ENCODE results near the gene EML1.
A peak's percentile ranks its signal among the peaks of the same experiment; 100 is the strongest.

EML1 gene

DNA sequence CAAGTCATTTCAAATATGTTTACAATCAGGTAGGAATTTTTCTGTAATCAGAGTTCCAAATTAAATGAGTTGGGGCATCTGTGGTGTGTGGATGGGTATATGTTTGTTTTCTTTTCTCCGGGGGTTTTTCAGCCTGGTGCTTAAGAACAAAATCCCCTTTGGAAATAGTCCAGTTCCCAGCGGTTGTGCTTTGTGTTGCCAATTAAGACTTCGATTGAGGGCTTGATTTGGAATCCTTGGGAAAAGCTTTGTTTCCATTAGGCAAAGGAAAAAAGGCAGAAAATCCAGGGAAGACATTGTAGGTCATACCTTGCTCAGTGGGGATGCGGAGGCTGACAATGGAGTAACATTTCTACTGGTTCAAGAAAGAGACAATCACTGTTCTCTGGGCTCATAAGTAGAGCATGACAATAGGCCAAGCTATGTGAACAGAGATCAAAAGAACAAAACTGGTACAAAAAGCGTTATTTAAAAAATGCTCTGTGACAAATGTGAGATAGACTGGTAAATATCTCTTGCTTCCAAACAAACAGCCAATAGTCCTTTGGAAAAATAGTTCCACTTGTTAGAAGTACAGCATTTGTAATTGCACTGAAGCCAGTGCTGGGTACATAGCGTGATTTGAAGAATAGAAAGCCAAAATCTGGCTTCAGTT lies 79.7 kb downstream of the EML1 start:
- DNase-seq (ENCODE audit: low spot score) = no peak

DNA sequence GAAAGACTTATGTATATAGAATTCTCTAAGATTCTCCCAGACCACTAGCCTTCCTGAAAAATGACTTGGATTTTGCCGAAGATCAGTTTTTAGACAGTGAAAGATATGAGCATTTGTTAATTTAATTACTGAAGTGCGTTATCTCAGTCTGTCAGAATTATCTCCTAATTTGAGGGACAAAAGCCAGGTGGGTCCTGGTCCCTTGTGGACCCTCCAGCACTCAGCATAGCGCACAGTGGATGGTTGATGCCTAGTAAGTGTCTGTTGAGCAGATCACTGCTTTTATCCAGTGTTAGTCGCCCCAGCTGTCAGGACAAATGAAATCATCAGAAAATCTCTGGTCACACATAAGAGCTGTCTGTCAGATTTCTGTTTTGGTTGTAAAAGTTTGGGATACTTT lies 80.4 kb downstream of the EML1 start:
- DNase-seq (ENCODE audit: low spot score) = no peak

- no peak for DNase-seq (ENCODE audit: low spot score)
These were observed 81.1 kb downstream of the EML1 start for GRCh38 chr14:99874306-99874705.

GRCh38 chr14:99875421-99875820 lies 82.2 kb downstream of the EML1 start:
- DNase-seq (ENCODE audit: low spot score) = no peak

DNA sequence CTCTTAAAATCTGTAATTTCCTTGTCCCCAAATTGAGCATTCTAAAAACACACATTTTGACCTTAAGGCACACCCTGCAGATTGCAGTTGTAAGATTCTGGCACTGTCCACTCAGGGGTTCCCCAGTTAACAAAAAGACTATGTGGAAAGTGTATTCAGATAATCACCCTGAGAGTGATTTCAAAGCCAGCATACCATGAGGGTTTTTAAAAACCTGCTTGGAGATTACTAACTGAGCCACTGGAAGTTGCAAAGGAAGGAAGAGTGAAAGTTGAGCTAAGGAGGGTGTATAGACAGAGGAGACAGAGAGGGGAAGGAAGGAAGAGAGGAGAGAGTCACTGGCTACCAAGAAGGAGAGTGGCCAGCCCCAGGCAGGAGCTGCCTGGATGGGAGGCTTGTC lies 82.6 kb downstream of the EML1 start:
- no peak for DNase-seq (ENCODE audit: low spot score)

DNA sequence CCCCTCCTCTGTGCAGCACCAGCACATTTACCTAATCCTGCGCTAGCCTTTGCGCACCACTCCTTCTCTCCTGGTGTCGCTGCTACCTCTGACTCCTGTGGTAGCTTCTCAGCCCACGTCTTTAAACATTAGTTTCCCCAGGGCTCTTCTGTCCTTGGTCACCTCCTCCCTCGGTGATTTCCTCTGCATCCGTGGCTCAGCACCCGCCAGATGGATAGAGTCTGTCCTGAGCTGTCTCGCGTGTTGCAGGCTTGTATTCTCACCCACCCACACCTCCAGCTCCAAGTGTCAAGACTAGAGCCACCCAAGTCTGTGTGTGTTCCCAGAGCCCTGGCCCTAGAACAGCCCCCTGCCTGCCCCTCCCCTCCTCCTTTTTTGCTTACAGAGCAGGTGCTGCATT lies 83.2 kb downstream of the EML1 start:
- DNase-seq (ENCODE audit: low spot score) = no peak

DNA sequence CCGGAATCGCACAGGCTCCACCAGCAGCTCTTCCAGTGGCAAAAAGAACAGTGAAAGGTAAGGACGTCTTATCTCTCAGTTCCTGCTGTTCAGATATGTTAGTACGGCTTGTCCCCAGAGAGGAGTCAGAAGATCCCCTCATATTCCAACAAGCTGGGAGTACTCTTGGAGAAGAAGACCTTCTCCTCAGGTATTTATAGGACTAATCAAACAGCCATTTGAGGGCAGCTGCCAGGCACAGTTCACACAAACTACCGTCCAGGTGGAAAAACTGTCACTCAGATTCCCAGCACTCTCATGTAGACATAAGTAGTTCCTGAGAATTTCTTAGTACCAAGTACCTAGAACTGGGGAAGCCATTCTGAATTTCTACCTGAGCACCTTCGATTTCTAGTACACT lies 85.3 kb downstream of the EML1 start:
- DNase-seq (ENCODE audit: low spot score) = no peak

GRCh38 chr14:99879401-99880295 lies 86.4 kb downstream of the EML1 start:
- DNase-seq (ENCODE audit: low spot score) = no peak

- DNase-seq (ENCODE audit: low spot score) = no peak
These were observed 87.6 kb downstream of the EML1 start for GRCh38 chr14:99880651-99881420.

GRCh38 chr14:99883866-99884650 lies 90.8 kb downstream of the EML1 start:
- no peak for DNase-seq (ENCODE audit: low spot score)

DNA sequence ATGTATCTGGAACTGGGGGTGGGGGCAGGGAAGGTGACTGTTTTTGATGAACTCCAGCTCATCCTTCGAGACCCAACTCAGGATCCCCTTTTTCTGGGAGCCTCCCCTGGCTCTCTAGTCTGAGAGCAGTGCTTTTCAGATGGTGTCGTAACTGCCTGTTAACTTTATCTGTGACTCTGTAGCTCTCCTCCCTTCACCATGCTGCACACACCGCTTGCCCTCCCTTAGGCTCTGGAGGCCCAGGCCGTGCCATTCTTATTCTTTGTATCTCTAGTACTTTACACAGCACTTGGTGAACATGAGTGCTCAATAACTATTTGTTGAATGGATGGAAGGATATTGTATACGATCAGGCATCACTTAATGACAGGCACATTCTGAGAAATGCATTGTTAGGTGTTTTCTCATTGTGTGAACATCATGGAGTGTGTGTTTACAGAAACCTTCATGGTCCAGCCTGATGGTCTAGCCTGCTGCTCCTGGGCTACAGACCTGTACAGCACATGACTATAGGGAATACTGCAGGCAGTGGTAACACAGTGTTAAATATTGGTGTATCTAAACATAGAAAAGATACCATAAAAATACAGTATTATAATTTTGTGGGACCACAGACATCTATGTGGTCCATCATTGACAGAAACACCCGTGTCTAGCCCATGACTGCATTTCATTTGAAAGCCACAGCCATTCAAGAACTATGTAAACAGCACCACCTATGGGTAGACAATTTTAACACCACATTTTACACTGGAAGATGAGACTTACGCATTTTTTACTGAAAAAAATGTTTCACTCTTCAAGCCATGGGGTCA lies 91.8 kb downstream of the EML1 start:
- no peak for DNase-seq (ENCODE audit: low spot score)

- no peak for DNase-seq (ENCODE audit: low spot score)
These were observed 92.4 kb downstream of the EML1 start for GRCh38 chr14:99885649-99885958.

GRCh38 chr14:99887407-99887806 lies 94.2 kb downstream of the EML1 start:
- no peak for DNase-seq (ENCODE audit: low spot score)

DNA sequence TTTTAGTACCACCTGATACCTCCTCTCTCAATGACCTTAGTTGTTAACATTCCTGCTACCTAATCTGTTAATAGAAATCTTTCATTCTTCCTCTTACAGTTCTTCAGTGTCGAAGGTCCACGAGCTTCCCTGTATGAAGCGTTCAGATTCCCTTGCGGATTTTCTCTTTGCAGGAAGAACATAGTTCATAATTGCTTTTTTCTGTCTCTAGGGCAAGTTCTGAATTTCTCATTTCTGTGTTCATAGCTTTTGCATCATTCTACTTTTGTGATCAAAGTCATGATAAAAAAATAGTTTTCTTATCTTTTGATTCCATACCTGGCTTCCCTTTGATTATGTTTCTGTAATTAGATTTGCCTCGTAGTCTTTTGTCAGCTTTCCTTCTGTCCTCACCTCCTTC lies 94.9 kb downstream of the EML1 start:
- no peak for DNase-seq (ENCODE audit: low spot score)

DNA sequence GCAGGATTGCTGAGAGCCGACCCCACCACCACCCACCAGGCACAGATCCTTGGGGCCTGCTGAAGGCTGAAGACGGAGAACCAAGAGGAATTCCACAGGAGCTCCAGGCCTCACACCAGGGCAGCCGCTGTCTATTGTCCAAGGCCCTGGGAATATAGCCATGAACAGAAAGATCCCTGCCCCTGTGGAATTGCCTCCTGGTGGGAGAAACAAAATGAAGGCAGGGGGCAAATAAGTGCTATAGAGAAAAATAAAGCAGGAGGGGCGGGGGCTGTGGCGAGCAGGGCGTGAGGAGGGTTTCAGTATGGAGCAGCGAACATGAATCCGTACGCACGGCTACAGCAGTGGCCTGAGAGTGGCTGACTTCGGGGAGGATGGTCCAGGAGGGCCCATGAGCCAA lies 96.1 kb downstream of the EML1 start:
- DNase-seq (ENCODE audit: low spot score) = peak; percentile 76

GRCh38 chr14:99891266-99891665 lies 98.1 kb downstream of the EML1 start:
- DNase-seq (ENCODE audit: low spot score) = no peak

- DNase-seq (ENCODE audit: low spot score) = no peak
These were observed 98.7 kb downstream of the EML1 start for GRCh38 chr14:99891900-99892299.

- DNase-seq (ENCODE audit: low spot score) = no peak
These were observed 99.2 kb downstream of the EML1 start for GRCh38 chr14:99892406-99892805.

DNA sequence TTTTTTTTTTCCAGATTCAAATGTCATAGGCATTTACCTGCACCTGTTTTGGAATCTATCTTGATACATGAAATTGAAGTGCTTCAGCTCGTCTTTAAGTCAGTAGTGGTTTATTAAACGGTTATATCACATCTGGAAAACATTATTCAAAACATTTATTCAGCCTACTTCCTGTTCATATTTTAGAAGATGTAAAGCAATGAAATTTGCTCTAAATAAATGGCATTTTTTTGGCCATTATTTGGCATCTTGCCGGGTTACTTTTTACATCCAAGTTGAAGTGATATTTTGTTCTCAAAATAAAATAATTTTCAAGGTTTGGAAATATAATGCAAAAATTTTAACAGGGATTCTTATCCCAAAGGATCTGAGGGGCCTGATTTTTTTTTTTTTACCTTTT lies 103.1 kb downstream of the EML1 start:
- DNase-seq (ENCODE audit: low spot score) = no peak

DNA sequence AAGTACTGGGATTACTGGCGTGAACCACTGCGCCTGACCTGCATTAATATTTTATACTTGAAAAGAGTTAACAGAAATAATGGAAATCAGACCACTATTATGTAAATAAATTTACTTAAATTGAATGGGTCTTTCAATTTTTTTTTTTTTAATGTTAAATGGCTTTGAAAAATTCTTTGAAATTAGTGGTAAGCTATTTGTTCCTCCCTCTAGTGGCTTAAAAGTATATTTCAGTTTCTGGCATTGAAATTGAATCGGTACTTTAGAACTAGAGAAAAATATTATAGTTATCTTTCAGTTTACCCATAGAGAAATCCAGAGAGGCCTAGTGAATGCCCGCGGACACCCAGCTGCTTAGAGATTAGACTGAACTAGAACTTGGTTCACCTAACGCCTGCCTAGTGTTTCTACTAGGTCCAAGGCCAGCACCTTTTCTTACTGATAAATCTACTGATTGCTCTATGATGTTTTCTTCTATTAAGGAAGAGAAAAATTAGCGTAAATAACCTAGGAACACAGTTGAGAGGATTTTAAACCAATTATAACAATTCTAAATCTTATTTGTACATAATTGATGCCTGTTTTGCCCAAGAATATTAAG lies 106.5 kb downstream of the EML1 start:
- DNase-seq (ENCODE audit: low spot score) = no peak

DNA sequence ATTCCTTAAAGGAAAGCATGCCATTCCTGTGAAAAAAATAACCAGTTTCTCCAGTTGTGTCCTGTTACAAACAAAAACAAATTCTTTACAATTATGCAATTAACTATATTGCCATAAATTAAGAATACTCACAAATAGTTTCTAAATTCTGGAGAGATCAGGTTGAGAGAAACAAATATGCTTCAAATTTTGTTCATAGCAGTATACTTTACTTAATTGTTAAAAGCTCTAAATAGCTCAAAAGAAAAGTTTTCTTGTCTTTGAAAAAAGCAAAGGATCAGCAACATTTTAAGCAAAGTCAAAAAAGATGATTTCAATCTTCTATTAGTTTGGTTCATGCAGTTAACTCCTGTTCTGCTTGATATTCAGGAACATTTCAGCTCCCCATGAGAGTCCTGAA lies 109.7 kb downstream of the EML1 start:
- no peak for DNase-seq (ENCODE audit: low spot score)
